Lung (tissue), 12 donors: ENCODE results near the gene MED16. TPM values are rescaled to one million over a fixed set of nuclear protein-coding genes. Genes with fewer than 3 reads are reported as not detected.

Experiments
- ATAC-seq: fragments of 200-7000 bp; cut with Tn5 transposase; one replicate; pipeline ENCODE4 v1.9.1; 2020; ENCODE audit warnings: moderate number of reproducible peaks; ENCODE audit not compliant: insufficient read depth, low FRiP score
- DNase-seq, 3 donors: peaks; one replicate each; pipeline ENCODE4 v3.0.0-alpha.2; 2013 to 2017
- H3K27ac ChIP-seq, 2 donors: one replicate each; pipeline ENCODE4 v1.5.1; 2013; ENCODE audit warnings: mild to moderate bottlenecking in 2 of 2, moderate library complexity in 2 of 2, control low read depth in 1 of 2, inconsistent platforms in 1 of 2, low read depth in 1 of 2, low read length in 1 of 2
- H3K27me3 ChIP-seq, 3 donors: one replicate each; pipeline ENCODE4 v1.5.1; 2013; ENCODE audit warnings: low read length in 2 of 3; ENCODE audit not compliant: control insufficient read depth in 3 of 3, insufficient read depth in 3 of 3
- H3K36me3 ChIP-seq, 4 donors: one replicate each; pipeline ENCODE4 v1.5.1; 2013; ENCODE audit warnings: low read length in 4 of 4, mild to moderate bottlenecking in 1 of 4, moderate library complexity in 1 of 4; ENCODE audit not compliant: control insufficient read depth in 4 of 4, insufficient read depth in 4 of 4
- H3K4me1 ChIP-seq, 5 donors: one replicate each; pipeline ENCODE4 v1.5.1; 2013; ENCODE audit warnings: low read length in 5 of 5, mild to moderate bottlenecking in 2 of 5, moderate library complexity in 1 of 5; ENCODE audit not compliant: control insufficient read depth in 5 of 5, insufficient read depth in 5 of 5
- H3K4me3 ChIP-seq: one replicate; pipeline ENCODE4 v1.5.1; 2013; ENCODE audit warnings: mild to moderate bottlenecking, control low read depth, moderate library complexity
- H3K9ac ChIP-seq, 2 donors: one replicate each; pipeline ENCODE4 v1.5.1; 2013; ENCODE audit warnings: low read length in 2 of 2, control low read depth in 1 of 2; ENCODE audit not compliant: insufficient read depth in 1 of 2
- H3K9me3 ChIP-seq, 4 donors: one replicate each; pipeline ENCODE4 v1.5.1; 2013; ENCODE audit warnings: low read length in 3 of 4, mild to moderate bottlenecking in 1 of 4, moderate library complexity in 1 of 4; ENCODE audit not compliant: control insufficient read depth in 4 of 4, insufficient read depth in 3 of 4
- CTCF ChIP-seq: IDR thresholded peaks from 2 replicates; pipeline ENCODE4 v1.5.1; 2012; ENCODE audit warnings: mild to moderate bottlenecking; ENCODE audit errors: control extremely low read depth, extremely low read depth
- WGBS, 2 donors: extraction: QIAGEN DNeasy Blood & Tissue Kit; methylation state at CpG; one replicate each; pipeline ENCODE4 v1.1.7; 2013; 5-methylcytosine and 5-hydroxymethylcytosine counted together
- polyA plus RNA-seq, 2 donors: library from polyadenylated mRNA; stranded (reverse); fragments of 200-250 nt; gene quantifications; one replicate each; pipeline ENCODE4 v1.2.1, GENCODE V29; 2013
- total RNA-seq, 2 donors: library from RNA; depleted of rRNA in 1 of 2; stranded (reverse); fragments of >200 nt in 1 of 2; gene quantifications; one replicate each; pipeline ENCODE4 v1.2.1, GENCODE V29; 2014 to 2021
- donor health status: control.
- donor health status: control.
- donor health status: Bipolar disorder and iron deficiency.
- donor health status: healthy.
- donor health status: DM: yes; HTN: yes; CAD: no.

MED16 gene
- total and polyA plus RNA-seq, 4 donors, result 38.7 to 72.3 (median 52.3) TPM

- Histone ChIP-seq H3K27me3 (no peaks in the 10 kb centered on the region), H3K36me3 (peaks cover 0 to 12% (median 4%) of the 10 kb centered on the region in 4 donors), H3K4me1 (peaks cover 4 to 37% (median 15%) of the 10 kb centered on the region in 5 donors), H3K9me3 (no peaks in the 10 kb centered on the region), H3K27ac (no peak overlapping the region), H3K9ac (no peak overlapping the region), H3K4me3 (no peak overlapping the region)
- 93 to 94% methylated on average over 35 to 51 of the region's 51 CpGs for WGBS, 2 donors
- TF ChIP-seq CTCF, result no peak
- ATAC-seq (no peak), DNase-seq (no peak)
These were observed 36.4 kb upstream of the MED16 start for GRCh38 chr19:929203-929890.

GRCh38 chr19:928471-929202, 35.6 kb upstream of the MED16 start:
- no peak overlapping the region for H3K4me3 ChIP-seq

GRCh38 chr19:927780-928401, 34.9 kb upstream of the MED16 start:
- Histone ChIP-seq H3K9ac (no peak overlapping the region), H3K27ac (peak overlapping the region in 1 of 2 donors; percentile 9), H3K4me1 (peaks cover under 1 to 22% (median 2%) of the 10 kb centered on the region in 5 donors), H3K4me3 (no peak overlapping the region), H3K9me3 (no peaks in the 10 kb centered on the region), H3K27me3 (no peaks in the 10 kb centered on the region), H3K36me3 (peaks cover 0 to 12% (median 4%) of the 10 kb centered on the region in 4 donors)
- TF ChIP-seq CTCF, result no peak
- DNase-seq (no peak), ATAC-seq (no peak)
- 53 to 69% methylated on average over 11 to 12 of the region's 12 CpGs for WGBS, 2 donors

More at GRCh38 chr19:928471-929202, 35.6 kb upstream of the MED16 start:
- Histone ChIP-seq H3K36me3 (peaks cover 0 to 12% (median 4%) of the 10 kb centered on the region in 4 donors), H3K9ac (no peak overlapping the region), H3K4me1 (peaks cover 2 to 30% (median 8%) of the 10 kb centered on the region in 5 donors), H3K27ac (no peak overlapping the region), H3K9me3 (no peaks in the 10 kb centered on the region), H3K27me3 (no peaks in the 10 kb centered on the region)
- WGBS, 2 donors, result 63 to 77% methylated on average over 18 of the region's 18 CpGs
- TF ChIP-seq CTCF, result no peak
- DNase-seq (no peak), ATAC-seq (no peak)
